GM23338 (cell line): Measurements from ENCODE around the gene CDK5R1. TPM values are rescaled to one million over a fixed set of nuclear protein-coding genes. Genes with fewer than 3 reads are reported as not detected.

Experiments used
- ATAC-seq: fragments of 200-7000 bp; cut with Tn5 transposase; 3 replicates; pipeline ENCODE4 v1.9.1; 2020
- DNase-seq: peaks from one replicate; pipeline ENCODE4 v3.0.0-alpha.2; 2015; ENCODE audit warnings: low spot score
- H2AFZ ChIP-seq: fragments of 200-600 bp; sonication (generic); 2 replicates; pipeline ENCODE4 v1.8.0; 2016; ENCODE audit warnings: antibody characterized with exemption, mild to moderate bottlenecking, moderate library complexity
- H3F3A ChIP-seq: fragments of 200-600 bp; sonication (generic); replicated peaks from 2 replicates; pipeline ENCODE4 v1.8.0; 2017; ENCODE audit warnings: antibody characterized with exemption, mixed run types, low read depth
- H3K27ac ChIP-seq: fragments of 200-600 bp; sonication (generic); 2 replicates; pipeline ENCODE4 v1.6.1; 2016; ENCODE audit warnings: low read depth
- H3K27me3 ChIP-seq: fragments of 200-600 bp; sonication (generic); 2 replicates; pipeline ENCODE4 v1.8.0; 2016; ENCODE audit warnings: mild to moderate bottlenecking, mixed run types, moderate library complexity; ENCODE audit not compliant: insufficient read depth
- H3K36me3 ChIP-seq: fragments of 200-600 bp; sonication (generic); 2 replicates; pipeline ENCODE4 v1.8.0; 2016; ENCODE audit warnings: mild to moderate bottlenecking; ENCODE audit not compliant: insufficient read depth
- H3K4me1 ChIP-seq: fragments of 200-600 bp; sonication (generic); 2 replicates; pipeline ENCODE4 v1.8.0; 2016; ENCODE audit warnings: mild to moderate bottlenecking, moderate library complexity; ENCODE audit not compliant: insufficient read depth
- H3K4me2 ChIP-seq: fragments of 200-600 bp; sonication (generic); 2 replicates; pipeline ENCODE4 v1.7.1; 2017; ENCODE audit warnings: mixed run types
- H3K4me3 ChIP-seq: fragments of 200-600 bp; sonication (generic); 2 replicates; pipeline ENCODE4 v1.6.1; 2016; ENCODE audit warnings: mixed run types
- H3K79me2 ChIP-seq: fragments of 200-600 bp; sonication (generic); replicated peaks from 2 replicates; pipeline ENCODE4 v1.8.0; 2017; ENCODE audit warnings: mild to moderate bottlenecking; ENCODE audit not compliant: insufficient read depth
- H3K9me2 ChIP-seq: fragments of 200-600 bp; sonication (generic); 2 replicates; pipeline ENCODE4 v1.8.0; 2017; ENCODE audit not compliant: insufficient read depth
- H4K20me1 ChIP-seq: fragments of 200-600 bp; sonication (generic); replicated peaks from 2 replicates; pipeline ENCODE4 v1.8.0; 2017; ENCODE audit warnings: mild to moderate bottlenecking; ENCODE audit not compliant: insufficient read depth
- H3K27ac Mint-ChIP-seq: 2 replicates; pipeline ENCODE4 v1.8.0; 2020; ENCODE audit warnings: inconsistent platforms, mild to moderate bottlenecking, moderate library complexity, mixed read lengths
- H3K27me3 Mint-ChIP-seq: 3 replicates; pipeline ENCODE4 v1.8.0; 2022; ENCODE audit warnings: low read depth, mild to moderate bottlenecking, moderate library complexity, mixed read lengths, inconsistent platforms; ENCODE audit not compliant: insufficient read depth, poor library complexity
- H3K36me3 Mint-ChIP-seq: 3 replicates; pipeline ENCODE4 v1.8.0; 2021; ENCODE audit warnings: low read depth, mild to moderate bottlenecking, inconsistent platforms, moderate library complexity, mixed read lengths
- H3K4me1 Mint-ChIP-seq: 3 replicates; pipeline ENCODE4 v1.8.0; 2020; ENCODE audit warnings: mild to moderate bottlenecking, inconsistent platforms, mixed read lengths
- H3K4me3 Mint-ChIP-seq: 3 replicates; pipeline ENCODE4 v1.8.0; 2021; ENCODE audit warnings: moderate library complexity, mild to moderate bottlenecking, inconsistent platforms, mixed read lengths
- H3K9me3 Mint-ChIP-seq: 3 replicates; pipeline ENCODE4 v1.8.0; 2020; ENCODE audit warnings: moderate library complexity, mild to moderate bottlenecking, inconsistent platforms, mixed read lengths
- CTCF ChIP-seq, 2 experiments: fragments of 200-600 bp in 1 of 2; sonication (generic) in 1 of 2; conservative IDR thresholded peaks; 2 replicates each; pipeline versions ENCODE4 v1.5.1 to v1.6.1; 2016 to 2017; ENCODE audit warnings: antibody characterized with exemption in 2 of 2, low read depth in 2 of 2, mild to moderate bottlenecking in 2 of 2, moderate library complexity in 1 of 2
- EZH2 ChIP-seq: fragments of 200-600 bp; sonication (generic); IDR thresholded peaks from one replicate; pipeline ENCODE4 v1.8.0; 2017; ENCODE audit warnings: antibody characterized with exemption, mild to moderate bottlenecking, low read depth; ENCODE audit not compliant: unreplicated experiment
- EZH2phosphoT487 ChIP-seq: fragments of 200-600 bp; sonication (generic); IDR thresholded peaks from one replicate; pipeline ENCODE4 v1.8.1; 2018; ENCODE audit warnings: antibody characterized with exemption; ENCODE audit not compliant: unreplicated experiment
- REST ChIP-seq: IDR thresholded peaks from one replicate; pipeline ENCODE4 v1.6.1; 2018; ENCODE audit warnings: antibody characterized with exemption; ENCODE audit not compliant: unreplicated experiment
- STAT1 ChIP-seq: IDR thresholded peaks from one replicate; pipeline ENCODE4 v1.6.1; 2016; ENCODE audit warnings: antibody characterized with exemption; ENCODE audit not compliant: unreplicated experiment
- polyA plus RNA-seq: library from polyadenylated mRNA; unstranded; fragments of >200 nt; fragmentation: Nextera tagmentation; extraction: Ambion mirVana; gene quantifications from 2 replicates; pipeline ENCODE4 v1.2.1, GENCODE V29; 2016
- total RNA-seq: library from RNA; depleted of rRNA; stranded (reverse); fragments of >200 nt; shearing (Covaris generic); gene quantifications from 2 replicates; pipeline ENCODE4 v1.2.3, GENCODE V29; 2014

The CDK5R1 gene
- total and polyA plus RNA-seq, 2 experiments from 2014 or later, result 4.0 to 11.6 TPM

GRCh38 chr17:32492264-32492589, 5.4 kb downstream of the CDK5R1 start:
- peaks cover 25% of the 10 kb centered on the region for H3K4me1 ChIP-seq

GRCh38 chr17:32492648-32493289, 6.0 kb downstream of the CDK5R1 start:
- Mint-ChIP-seq H3K27ac (no peak overlapping the region), H3K9me3 (no peaks in the 10 kb centered on the region; the same call in 2 of the 3 replicates), H3K36me3 (peaks cover 31% of the 10 kb centered on the region), H3K4me3 (no peak overlapping the region), H3K4me1 (peaks cover 48% of the 10 kb centered on the region), H3K27me3 (peaks cover 14% of the 10 kb centered on the region)
- H3K4me1 ChIP-seq, result peaks cover 28% of the 10 kb centered on the region
- H3K79me2 ChIP-seq, result peaks cover 27% of the 10 kb centered on the region
- no peak for TF ChIP-seq EZH2phosphoT487
- TF ChIP-seq EZH2, result no peak
- TF ChIP-seq STAT1, result no peak
- no peak for TF ChIP-seq REST
- no peaks in the 10 kb centered on the region for H3K27me3 ChIP-seq
- peaks cover 8% of the 10 kb centered on the region; the same call in 1 of the 2 replicates for H3F3A ChIP-seq
- no peak overlapping the region for H2AFZ ChIP-seq
- no peak overlapping the region for H3K4me3 ChIP-seq
- no peaks in the 10 kb centered on the region for H3K9me2 ChIP-seq
- no peak overlapping the region for H3K27ac ChIP-seq
- no peak for DNase-seq
- no peak for ATAC-seq
- H4K20me1 ChIP-seq, result peaks cover 17% of the 10 kb centered on the region
- H3K36me3 ChIP-seq, result no peaks in the 10 kb centered on the region; the same call in 1 of the 2 replicates
- no peak overlapping the region for H3K4me2 ChIP-seq

More at GRCh38 chr17:32492264-32492589, 5.4 kb downstream of the CDK5R1 start:
- H3K27me3 Mint-ChIP-seq, result peaks cover 16% of the 10 kb centered on the region
- Histone ChIP-seq H4K20me1 (peaks cover 17% of the 10 kb centered on the region), H2AFZ (no peak overlapping the region), H3K4me3 (no peak overlapping the region), H3F3A (peaks cover 8% of the 10 kb centered on the region; the same call in 1 of the 2 replicates), H3K9me2 (no peaks in the 10 kb centered on the region), H3K27ac (0 out of 2 replicates have a peak overlapping the region, but pooled peaks have one; percentile 55), H3K79me2 (peaks cover 27% of the 10 kb centered on the region), H3K36me3 (no peaks in the 10 kb centered on the region; the same call in 1 of the 2 replicates), H3K4me2 (no peak overlapping the region), H3K27me3 (no peaks in the 10 kb centered on the region)
- TF ChIP-seq CTCF (conservative IDR thresholded peaks at IDR 0.05; ENCODE audit: low read depth in 2 of 2), result no peak
- peaks cover 3% of the 10 kb centered on the region; the same call in 2 of the 3 replicates for H3K9me3 Mint-ChIP-seq
- no peak overlapping the region for H3K27ac Mint-ChIP-seq
- no peak for ATAC-seq
- H3K4me3 Mint-ChIP-seq, result no peak overlapping the region; the same call in 2 of the 3 replicates
- peaks cover 50% of the 10 kb centered on the region for H3K4me1 Mint-ChIP-seq
- peaks cover 34% of the 10 kb centered on the region for H3K36me3 Mint-ChIP-seq
- DNase-seq, result no peak
